Measurements from ENCODE around the gene LEF1.

- TF ChIP-seq JUND (IDR thresholded peaks at IDR 0.05; ENCODE audit: low read length) (no peak), CHD2 (IDR thresholded peaks at IDR 0.05; ENCODE audit: low read length) (no peak), ATF2 (IDR thresholded peaks at IDR 0.05; ENCODE audit: low read length) (no peak), CTCF (IDR thresholded peaks at IDR 0.05; ENCODE audit: control extremely low read depth in 1 of 3, insufficient read depth in 1 of 3, low read depth in 1 of 3, low read length in 3 of 3) (no peak), SP1 (IDR thresholded peaks at IDR 0.05; ENCODE audit: low read depth, low read length) (no peak), FOSL1 (IDR thresholded peaks at IDR 0.05; ENCODE audit: insufficient read depth, low read depth, low read length) (no peak)
Measured at GRCh38 chr4:108170631-108171338, 2.1 kb upstream of the LEF1 start.

Measured in H1 (cell line).